Activated T-helper 9 cell treated with anti-CD3 and anti-CD28 coated beads, Interleukin-2, amount 50 U/mL, for 16 hours (primary cell): Measurements from ENCODE around the gene TDRKH.
"Not testable (repeated sequence)": the region's sequence is repeated elsewhere in the genome, so short reads cannot be mapped to it uniquely, and the experiment has no call there.

Source experiments
- DNase-seq: peaks from one replicate; pipeline ENCODE4 v3.0.0-alpha.2; 2020; ENCODE audit warnings: low read depth

The TDRKH gene

GRCh38 chr1:151801846-151802245 is 11.5 kb upstream of the TDRKH start:
- DNase-seq: no peak

GRCh38 chr1:151801310-151801820 is 11.1 kb upstream of the TDRKH start:
- no peak for DNase-seq

- DNase-seq: no peak
These were observed 10.5 kb upstream of the TDRKH start for GRCh38 chr1:151800830-151801229.

GRCh38 chr1:151799179-151800022 is 9.1 kb upstream of the TDRKH start:
- no peak for DNase-seq

- DNase-seq: no peak
These were observed 8.3 kb upstream of the TDRKH start for GRCh38 chr1:151798571-151798970.

GRCh38 chr1:151790940-151791651 is 796 bp upstream of the TDRKH start:
- DNase-seq: no peak

- DNase-seq: no peak
These were observed 2.6 kb downstream of the TDRKH start for GRCh38 chr1:151787689-151788088.

GRCh38 chr1:151783796-151784195 is 6.5 kb downstream of the TDRKH start:
- no peak for DNase-seq

- no peak for DNase-seq
These were observed 7.6 kb downstream of the TDRKH start for GRCh38 chr1:151782741-151783140.

GRCh38 chr1:151782026-151782425 is 8.3 kb downstream of the TDRKH start:
- not testable (repeated sequence) for DNase-seq

- not testable (repeated sequence) for DNase-seq
These were observed 9.6 kb downstream of the TDRKH start for GRCh38 chr1:151780736-151781135.

- no peak for DNase-seq
These were observed 10.4 kb downstream of the TDRKH start for GRCh38 chr1:151779852-151780251.

- no peak for DNase-seq
These were observed 13.0 kb downstream of the TDRKH start for GRCh38 chr1:151777317-151777716.

GRCh38 chr1:151776665-151777062 is 13.6 kb downstream of the TDRKH start:
- DNase-seq: no peak

- no peak for DNase-seq
These were observed 14.2 kb downstream of the TDRKH start for GRCh38 chr1:151775894-151776664.

- no peak for DNase-seq
These were observed 15.9 kb downstream of the TDRKH start for GRCh38 chr1:151774256-151774922.

GRCh38 chr1:151773702-151774101 is 16.6 kb downstream of the TDRKH start:
- DNase-seq: no peak

- not testable (repeated sequence) for DNase-seq
These were observed 21.0 kb downstream of the TDRKH start for GRCh38 chr1:151769270-151769669.

GRCh38 chr1:151768351-151769066 is 21.8 kb downstream of the TDRKH start:
- DNase-seq: not testable (repeated sequence)

- DNase-seq: no peak
These were observed 26.3 kb downstream of the TDRKH start for GRCh38 chr1:151763990-151764389.
